Tibial artery (tissue), 4 donors: ENCODE data around the gene SMARCA4.
A peak's percentile ranks its signal among the peaks of the same experiment; 100 is the strongest.
"Not testable (repeated sequence)": the region's sequence is repeated elsewhere in the genome, so short reads cannot be mapped to it uniquely, and the experiment has no call there.

ENCODE experiments used
- DNase-seq, 2 donors: peaks; one replicate each; pipeline ENCODE4 v3.0.0-alpha.2; 2019
- H3K27ac ChIP-seq, 2 donors: fragments of 200-600 bp; sonication (generic) in 1 of 2; 1 replicate in 1 of 2; 2 replicates in 1 of 2; pipeline ENCODE4 v1.5.1; 2018 to 2019; ENCODE audit warnings: mild to moderate bottlenecking in 1 of 2
- H3K27me3 ChIP-seq, 2 donors: fragments of 200-600 bp; sonication (generic) in 1 of 2; one replicate each; pipeline versions ENCODE4 v1.5.1 to v1.6.0; 2016 to 2019
- H3K36me3 ChIP-seq, 3 donors: fragments of 200-600 bp; sonication (generic) in 2 of 3; one replicate each; pipeline ENCODE4 v1.5.1; 2016 to 2019; ENCODE audit warnings: mild to moderate bottlenecking in 2 of 3
- H3K4me1 ChIP-seq, 4 donors: fragments of 200-600 bp; sonication (generic) in 2 of 4; 1 replicate in 3 of 4; 2 replicates in 1 of 4; pipeline ENCODE4 v1.5.1; 2016 to 2019
- H3K4me3 ChIP-seq, 2 donors: fragments of 200-600 bp; sonication (generic) in 1 of 2; 1 replicate in 1 of 2; 2 replicates in 1 of 2; pipeline ENCODE4 v1.5.1; 2018 to 2019; ENCODE audit warnings: mild to moderate bottlenecking in 2 of 2
- H3K9me3 ChIP-seq, 3 donors: fragments of 200-600 bp; sonication (generic) in 1 of 3; one replicate each; pipeline ENCODE4 v1.5.1; 2016 to 2019
- CTCF ChIP-seq, 2 experiments: fragments of 200-600 bp in 1 of 2; fragments of 450-650 bp in 1 of 2; IDR thresholded peaks; one replicate each; pipeline ENCODE4 v1.5.1; 2017 to 2019; ENCODE audit warnings: antibody characterized with exemption in 2 of 2, mild to moderate bottlenecking in 1 of 2, moderate library complexity in 1 of 2
- intact Hi-C: fragments of 100-400 bp; cut with DNase I; formaldehyde crosslinking; loops from one replicate; pipeline ENCODE4 v1.15.0; 2023; ENCODE audit warnings: low total_unique reads

Gene SMARCA4

GRCh38 chr19:11102944-11103343, 142.1 kb downstream of the SMARCA4 start:
- intact Hi-C loops, result no loop called here
- Histone ChIP-seq H3K4me3 (no peak overlapping the region), H3K9me3 (no peaks in the 10 kb centered on the region), H3K36me3 (peaks cover 29 to 63% (median 46%) of the 10 kb centered on the region in 3 donors), H3K27ac (peak overlapping the region in 1 of 2 donors; percentile 3), H3K27me3 (no peaks in the 10 kb centered on the region), H3K4me1 (no peaks in the 10 kb centered on the region)
- DNase-seq, result no peak
- TF ChIP-seq CTCF (IDR thresholded peaks at IDR 0.05), result no peak

DNA sequence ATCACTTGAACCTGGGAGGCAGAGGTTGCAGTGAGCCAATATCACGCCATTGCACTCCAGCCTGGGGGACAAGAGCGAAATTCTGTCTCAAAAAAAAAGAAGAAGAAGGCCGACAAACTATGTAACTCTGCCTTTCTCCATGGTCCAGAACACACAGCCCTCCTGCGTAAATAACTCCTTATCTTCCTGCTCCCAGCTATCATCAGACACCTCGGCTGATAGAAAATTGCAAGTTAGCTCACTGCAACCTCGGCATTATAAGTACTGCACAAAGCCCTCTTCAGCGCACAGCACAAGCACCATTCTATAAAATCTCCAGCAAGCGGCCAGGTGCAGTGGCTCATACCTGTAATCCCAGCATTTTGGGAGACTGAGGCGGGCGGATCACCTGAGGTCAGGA, 142.8 kb downstream of the SMARCA4 start:
- Histone ChIP-seq H3K36me3 (peaks cover 29 to 69% (median 53%) of the 10 kb centered on the region in 3 donors), H3K27ac (peak overlapping the region in 1 of 2 donors; percentile 3)
- H3K27me3 ChIP-seq, H3K4me1 ChIP-seq, intact Hi-C loops, H3K4me3 ChIP-seq, H3K9me3 ChIP-seq, DNase-seq: not testable (repeated sequence)

- DNase-seq, result no peak
- TF ChIP-seq CTCF (IDR thresholded peaks at IDR 0.05), result no peak
- Histone ChIP-seq H3K36me3 (peaks cover 29 to 84% (median 66%) of the 10 kb centered on the region in 3 donors), H3K27me3 (no peaks in the 10 kb centered on the region), H3K9me3 (no peaks in the 10 kb centered on the region), H3K4me1 (no peaks in the 10 kb centered on the region), H3K27ac (no peak overlapping the region), H3K4me3 (no peak overlapping the region)
- intact Hi-C loops, result no loop called here
These were observed 144.3 kb downstream of the SMARCA4 start for GRCh38 chr19:11105014-11105636.

DNA sequence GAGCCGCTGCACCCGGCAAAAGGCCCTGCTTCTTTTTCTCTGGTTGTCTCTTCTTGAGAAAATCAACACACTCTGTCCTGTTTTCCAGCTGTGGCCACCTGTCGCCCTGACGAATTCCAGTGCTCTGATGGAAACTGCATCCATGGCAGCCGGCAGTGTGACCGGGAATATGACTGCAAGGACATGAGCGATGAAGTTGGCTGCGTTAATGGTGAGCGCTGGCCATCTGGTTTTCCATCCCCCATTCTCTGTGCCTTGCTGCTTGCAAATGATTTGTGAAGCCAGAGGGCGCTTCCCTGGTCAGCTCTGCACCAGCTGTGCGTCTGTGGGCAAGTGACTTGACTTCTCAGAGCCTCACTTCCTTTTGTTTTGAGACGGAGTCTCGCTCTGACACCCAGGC, 145.6 kb downstream of the SMARCA4 start:
- no peak overlapping the region for H3K4me3 ChIP-seq
- H3K27me3 ChIP-seq, result no peaks in the 10 kb centered on the region
- intact Hi-C loops, result no loop called here
- H3K36me3 ChIP-seq, result peaks cover 29 to 93% (median 79%) of the 10 kb centered on the region in 3 donors
- DNase-seq, result no peak
- no peak overlapping the region for H3K27ac ChIP-seq
- no peaks in the 10 kb centered on the region for H3K4me1 ChIP-seq
- no peak for TF ChIP-seq CTCF (IDR thresholded peaks at IDR 0.05)
- no peaks in the 10 kb centered on the region for H3K9me3 ChIP-seq

DNA sequence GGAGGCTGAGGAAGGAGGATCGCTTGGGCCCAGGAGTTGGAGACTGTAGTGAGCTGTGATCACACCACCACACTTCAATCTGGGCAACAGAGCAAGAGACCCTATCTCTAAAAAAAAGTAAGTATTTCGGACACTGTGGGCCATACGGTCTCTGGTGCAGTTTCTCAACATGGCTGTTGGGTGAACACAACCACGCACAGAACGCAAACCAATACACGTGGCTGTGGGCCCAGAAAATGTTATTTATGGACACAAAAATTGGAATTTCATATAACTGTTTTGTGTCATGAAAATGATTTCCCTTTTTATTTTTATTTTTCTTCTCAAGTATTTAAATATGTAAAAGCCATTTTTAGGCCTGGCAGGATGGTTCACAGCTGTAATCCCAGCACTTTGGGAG, 147.9 kb downstream of the SMARCA4 start:
- intact Hi-C loops, result no loop called here
- Histone ChIP-seq H3K27ac (no peak overlapping the region), H3K27me3 (no peaks in the 10 kb centered on the region), H3K36me3 (peaks cover 19 to 99% (median 82%) of the 10 kb centered on the region in 3 donors), H3K4me3 (no peak overlapping the region), H3K4me1 (no peaks in the 10 kb centered on the region), H3K9me3 (no peaks in the 10 kb centered on the region)
- no peak for TF ChIP-seq CTCF (IDR thresholded peaks at IDR 0.05)
- no peak for DNase-seq

- no peak for TF ChIP-seq CTCF (IDR thresholded peaks at IDR 0.05)
- no peak for DNase-seq
- intact Hi-C loops, result no loop called here
These were observed 150.4 kb downstream of the SMARCA4 start for GRCh38 chr19:11111117-11111770.

More at GRCh38 chr19:11111117-11111770, 150.4 kb downstream of the SMARCA4 start:
- Histone ChIP-seq H3K27ac (no peak overlapping the region), H3K4me3 (no peak overlapping the region), H3K9me3 (no peaks in the 10 kb centered on the region), H3K36me3 (peaks cover 25 to 99% (median 85%) of the 10 kb centered on the region in 3 donors), H3K27me3 (no peaks in the 10 kb centered on the region), H3K4me1 (no peaks in the 10 kb centered on the region)
